ENCODE measurements around the gene GNAI3.

Gene GNAI3

GRCh38 chr1:109617291-109617801, 68.9 kb downstream of the GNAI3 start:
- ChIA-PET POLR2A (interaction anchor here (2.4 kb wide), 1 partner anchor 69 kb away, joined by 16 read pairs; the partner anchor contains the start of gene GNAI3), CTCF (interaction anchor here (1.6 kb wide), 1 partner anchor 71 kb away, joined by 6 read pairs; no protein-coding TSS in a partner anchor)
- TF ChIP-seq NFRKB (IDR thresholded peaks at IDR 0.05): no peak
- no peak for TF ChIP-seq CTBP1 (IDR thresholded peaks at IDR 0.05; ENCODE audit: borderline replicate concordance)
- TF ChIP-seq PKNOX1 (IDR thresholded peaks at IDR 0.05): no peak
- TF ChIP-seq BHLHE40 (IDR thresholded peaks at IDR 0.05; ENCODE audit: borderline replicate concordance): no peak
- DNase-seq (ENCODE audit: extremely low spot score): no peak

GRCh38 chr1:109618661-109619575, 70.5 kb downstream of the GNAI3 start:
- ChIA-PET CTCF (interaction anchor here (0.8 to 1.8 kb wide), 4 partner anchors 12 to 73 kb away, joined by 3 to 6 read pairs (median 4); partner anchors contain the start of gene GNAI3), POLR2A (interaction anchor here (0.6 to 2.4 kb wide), 6 partner anchors 8 to 73 kb away, joined by 3 to 52 read pairs (median 8); partner anchors contain the start of genes GNAI3 and GSTM2)
- peak; percentile 38 for DNase-seq (ENCODE audit: extremely low spot score)
- TF ChIP-seq LEF1 (IDR thresholded peaks at IDR 0.05; ENCODE audit: borderline replicate concordance): no peak
- TF ChIP-seq CTBP1 (IDR thresholded peaks at IDR 0.05; ENCODE audit: borderline replicate concordance): no peak
- no peak for TF ChIP-seq FOXK2 (IDR thresholded peaks at IDR 0.05)
- no peak for TF ChIP-seq FOXM1 (IDR thresholded peaks at IDR 0.05; ENCODE audit: borderline replicate concordance)
- TF ChIP-seq FOXA1 (IDR thresholded peaks at IDR 0.05): no peak
- TF ChIP-seq L3MBTL2 (conservative IDR thresholded peaks at IDR 0.05): no peak
- TF ChIP-seq ZNF384 (IDR thresholded peaks at IDR 0.05): no peak
- TF ChIP-seq PKNOX1 (IDR thresholded peaks at IDR 0.05): no peak
- TF ChIP-seq NFRKB (IDR thresholded peaks at IDR 0.05): no peak
- TF ChIP-seq HDGF (IDR thresholded peaks at IDR 0.05; ENCODE audit: borderline replicate concordance): no peak
- no peak for TF ChIP-seq ARNT (IDR thresholded peaks at IDR 0.05)
- no peak for TF ChIP-seq SUZ12 (IDR thresholded peaks at IDR 0.05)
- TF ChIP-seq BHLHE40 (IDR thresholded peaks at IDR 0.05; ENCODE audit: borderline replicate concordance): no peak
- no peak for TF ChIP-seq SP1 (IDR thresholded peaks at IDR 0.05)
- TF ChIP-seq ELF4 (IDR thresholded peaks at IDR 0.05): no peak
- TF ChIP-seq TARDBP (IDR thresholded peaks at IDR 0.05): no peak

- peak; percentile 96 for DNase-seq (ENCODE audit: extremely low spot score)
- TF ChIP-seq PKNOX1 (IDR thresholded peaks at IDR 0.05): no peak
- TF ChIP-seq ELF4 (IDR thresholded peaks at IDR 0.05): peak; percentile 44
- peak; percentile 89 for TF ChIP-seq L3MBTL2 (conservative IDR thresholded peaks at IDR 0.05)
- TF ChIP-seq ZNF384 (IDR thresholded peaks at IDR 0.05): peak; percentile 96
- CTCF ChIA-PET: interaction anchor here (0.5 to 1.8 kb wide), 7 partner anchors 11 to 235 kb away, joined by 3 to 6 read pairs (median 3); partner anchors contain the start of gene GNAI3
- POLR2A ChIA-PET: interaction anchor here (0.6 to 2.4 kb wide), 16 partner anchors 9 to 384 kb away, joined by 3 to 52 read pairs (median 4); partner anchors contain the start of genes GNAI3, GPR61 and GSTM2
Measured at GRCh38 chr1:109619576-109620400, 71.4 kb downstream of the GNAI3 start, which contains the start of the genes AMPD2 and GNAT2. Gene AMPD2, plus strand, starts transcription at chr1:109619837. Its CDS starts 1,339 bp downstream, at chr1:109621176. Gene GNAT2, minus strand, starts transcription at chr1:109619616. Its CDS starts 6,746 bp downstream, at chr1:109612870.

GRCh38 chr1:109620401-109620791, 72.0 kb downstream of the GNAI3 start:
- peak; percentile 53 for DNase-seq (ENCODE audit: extremely low spot score)

GRCh38 chr1:109620841-109621286, 72.4 kb downstream of the GNAI3 start:
- POLR2A ChIA-PET: interaction anchor here (0.7 to 2.4 kb wide), 9 partner anchors 10 to 414 kb away, joined by 3 to 52 read pairs (median 4); partner anchors contain the start of genes GNAI3 and STRIP1
- CTCF ChIA-PET: interaction anchor here (0.6 to 1.8 kb wide), 6 partner anchors 10 to 847 kb away, joined by 3 to 6 read pairs (median 3); partner anchors contain the start of gene GNAI3
- DNase-seq (ENCODE audit: extremely low spot score): peak; percentile 94
- TF ChIP-seq PKNOX1 (IDR thresholded peaks at IDR 0.05) (peak; percentile 79), LEF1 (IDR thresholded peaks at IDR 0.05; ENCODE audit: borderline replicate concordance) (no peak), HDGF (IDR thresholded peaks at IDR 0.05; ENCODE audit: borderline replicate concordance) (0 out of 2 replicates have a peak, but pooled peaks have one; percentile 30)

More at GRCh38 chr1:109620401-109620791, 72.0 kb downstream of the GNAI3 start:
- POLR2A ChIA-PET: interaction anchor here (0.7 to 2.4 kb wide), 12 partner anchors 10 to 414 kb away, joined by 3 to 52 read pairs (median 3); partner anchors contain the start of genes GNAI3 and STRIP1
- CTCF ChIA-PET: interaction anchor here (0.5 to 1.8 kb wide), 8 partner anchors 10 to 847 kb away, joined by 3 to 6 read pairs (median 3); partner anchors contain the start of gene GNAI3
- TF ChIP-seq NFRKB (IDR thresholded peaks at IDR 0.05) (no peak), LEF1 (IDR thresholded peaks at IDR 0.05; ENCODE audit: borderline replicate concordance) (no peak), ELF4 (IDR thresholded peaks at IDR 0.05) (no peak), SUZ12 (IDR thresholded peaks at IDR 0.05) (no peak), ZNF384 (IDR thresholded peaks at IDR 0.05) (no peak), L3MBTL2 (conservative IDR thresholded peaks at IDR 0.05) (no peak), CTBP1 (IDR thresholded peaks at IDR 0.05; ENCODE audit: borderline replicate concordance) (no peak), ARNT (IDR thresholded peaks at IDR 0.05) (no peak)
